Esophagus muscularis mucosa (tissue), 4 donors: ENCODE results near the gene IGF1R. TPM values are rescaled to one million over a fixed set of nuclear protein-coding genes. Genes with fewer than 3 reads are reported as not detected.

Source experiments
- DNase-seq: peaks from one replicate; pipeline ENCODE4 v3.0.0-alpha.2; 2017; ENCODE audit errors: extremely low spot score
- H3K27ac ChIP-seq, 4 donors: fragments of 200-600 bp; sonication (generic); replicated peaks in 1 of 4; 1 replicate in 3 of 4; 2 replicates in 1 of 4; pipeline ENCODE4 v1.5.1; 2016 to 2019; ENCODE audit warnings: mild to moderate bottlenecking in 1 of 4
- H3K27me3 ChIP-seq, 4 donors: fragments of 200-600 bp; sonication (generic); one replicate each; pipeline versions ENCODE4 v1.5.1 to v1.6.0; 2016 to 2019
- H3K36me3 ChIP-seq, 4 donors: fragments of 200-600 bp; sonication (generic); one replicate each; pipeline ENCODE4 v1.5.1; 2016 to 2019
- H3K4me1 ChIP-seq, 4 donors: fragments of 200-600 bp; sonication (generic); one replicate each; pipeline ENCODE4 v1.5.1; 2016 to 2019
- H3K4me3 ChIP-seq, 4 donors: fragments of 200-600 bp; sonication (generic); 1 replicate in 2 of 4; 2 replicates in 2 of 4; pipeline ENCODE4 v1.5.1; 2016 to 2019; ENCODE audit warnings: mild to moderate bottlenecking in 4 of 4, moderate library complexity in 1 of 4
- H3K9me3 ChIP-seq, 4 donors: fragments of 200-600 bp; sonication (generic); 1 replicate in 3 of 4; 2 replicates in 1 of 4; pipeline ENCODE4 v1.5.1; 2016 to 2019
- CTCF ChIP-seq, 3 experiments: fragments of 200-600 bp in 2 of 3; fragments of 450-650 bp in 1 of 3; sonication (generic) in 2 of 3; IDR thresholded peaks; one replicate each; pipeline ENCODE4 v1.5.1; 2017 to 2019; ENCODE audit warnings: antibody characterized with exemption in 3 of 3, mild to moderate bottlenecking in 2 of 3, moderate library complexity in 1 of 3
- EP300 ChIP-seq: sonication (generic); formaldehyde crosslinking; IDR thresholded peaks from one replicate; pipeline ENCODE4 v1.6.1; 2017; ENCODE audit warnings: antibody characterized with exemption
- POLR2A ChIP-seq: fragments of 450-650 bp; IDR thresholded peaks from one replicate; pipeline ENCODE4 v1.6.1; 2017; ENCODE audit warnings: antibody characterized with exemption, moderate library complexity, mild to moderate bottlenecking, low read depth
- POLR2AphosphoS5 ChIP-seq, 2 donors: sonication (generic); formaldehyde crosslinking; IDR thresholded peaks; one replicate each; pipeline ENCODE4 v1.6.1; 2017; ENCODE audit warnings: antibody characterized with exemption in 2 of 2
- WGBS: methylation state at CpG from one replicate; pipeline ENCODE4 v1.1.5; 2018; 5-methylcytosine and 5-hydroxymethylcytosine counted together
- intact Hi-C: fragments of 100-400 bp; cut with DNase I; formaldehyde crosslinking; loops from one replicate; pipeline ENCODE4 v1.15.1; 2023
- total RNA-seq, 4 donors: library from RNA; depleted of rRNA; stranded (reverse); fragments of >200 nt; gene quantifications; one replicate each; pipeline versions ENCODE4 v1.1.0 to v1.2.1, GENCODE V29; 2016

Gene IGF1R
- total RNA-seq, 4 donors from 2014 or later: 33.6 to 95.3 (median 49.7) TPM

- TF ChIP-seq POLR2A (no peak), CTCF (IDR thresholded peaks at IDR 0.05) (no peak), POLR2AphosphoS5 (IDR thresholded peaks at IDR 0.05) (no peak), EP300 (no peak)
- intact Hi-C loops: no loop called here
- WGBS: 81% methylated on average over 9 of the region's 9 CpGs
- no peaks in the 10 kb centered on the region for H3K9me3 ChIP-seq
- no peaks in the 10 kb centered on the region for H3K27me3 ChIP-seq
- H3K4me3 ChIP-seq: no peak overlapping the region
- no peak for DNase-seq
- H3K27ac ChIP-seq: no peak overlapping the region
- H3K36me3 ChIP-seq: no peaks in the 10 kb centered on the region
- H3K4me1 ChIP-seq: peaks cover 9 to 69% (median 50%) of the 10 kb centered on the region in 4 donors
These were observed 139.8 kb downstream of the IGF1R start for GRCh38 chr15:98787936-98788757.

- Histone ChIP-seq H3K27me3 (no peaks in the 10 kb centered on the region), H3K27ac (no peak overlapping the region), H3K36me3 (no peaks in the 10 kb centered on the region), H3K4me1 (peaks cover 16 to 77% (median 53%) of the 10 kb centered on the region in 4 donors), H3K4me3 (no peak overlapping the region), H3K9me3 (no peaks in the 10 kb centered on the region)
- DNase-seq: no peak
- no peak for TF ChIP-seq POLR2A
- TF ChIP-seq EP300: no peak
- no peak for TF ChIP-seq CTCF (IDR thresholded peaks at IDR 0.05)
- no peak for TF ChIP-seq POLR2AphosphoS5 (IDR thresholded peaks at IDR 0.05)
- intact Hi-C loops: no loop called here
- 82% methylated on average over 4 of the region's 4 CpGs for WGBS
These were observed 140.7 kb downstream of the IGF1R start for GRCh38 chr15:98789020-98789419.

GRCh38 chr15:98790270-98790669 lies 141.9 kb downstream of the IGF1R start:
- no peak overlapping the region for H3K27ac ChIP-seq
- TF ChIP-seq EP300 (no peak), POLR2A (no peak), CTCF (IDR thresholded peaks at IDR 0.05) (no peak), POLR2AphosphoS5 (IDR thresholded peaks at IDR 0.05) (no peak)
- 91% methylated on average over 5 of the region's 5 CpGs for WGBS

GRCh38 chr15:98791046-98791701 lies 142.8 kb downstream of the IGF1R start:
- Histone ChIP-seq H3K9me3 (no peaks in the 10 kb centered on the region), H3K27ac (no peak overlapping the region), H3K36me3 (no peaks in the 10 kb centered on the region), H3K4me3 (no peak overlapping the region), H3K4me1 (peaks cover 16 to 75% (median 57%) of the 10 kb centered on the region in 4 donors), H3K27me3 (no peaks in the 10 kb centered on the region)
- intact Hi-C loops: no loop called here
- TF ChIP-seq POLR2A: no peak
- no peak for TF ChIP-seq CTCF (IDR thresholded peaks at IDR 0.05)
- no peak for TF ChIP-seq EP300
- TF ChIP-seq POLR2AphosphoS5 (IDR thresholded peaks at IDR 0.05): no peak
- 94% methylated on average over 2 of the region's 2 CpGs for WGBS
- DNase-seq: no peak

More at GRCh38 chr15:98790270-98790669, 141.9 kb downstream of the IGF1R start:
- no peak overlapping the region for H3K4me3 ChIP-seq
- no peaks in the 10 kb centered on the region for H3K27me3 ChIP-seq
- no peaks in the 10 kb centered on the region for H3K9me3 ChIP-seq
- DNase-seq: no peak
- H3K4me1 ChIP-seq: peaks cover 16 to 84% (median 60%) of the 10 kb centered on the region in 4 donors
- H3K36me3 ChIP-seq: no peaks in the 10 kb centered on the region
- intact Hi-C loops: no loop called here
